ENCODE data around the gene RPL11.

The RPL11 gene

GRCh38 chr1:23693599-23693998 is 2.0 kb downstream of the RPL11 start:
- peak overlapping the region; percentile 77 for H3K4me2 ChIP-seq (ENCODE audit: low read length)
- H4K20me1 ChIP-seq (ENCODE audit: control insufficient read depth, insufficient read depth, low read depth, low read length) = peaks cover 47% of the 10 kb centered on the region
- 0 out of 2 replicates have a peak overlapping the region, but pooled peaks have one; percentile 77 for H3K27ac ChIP-seq (ENCODE audit: low read depth, low read length)
- H3K36me3 ChIP-seq (ENCODE audit: control insufficient read depth, low read length) = peaks cover 70% of the 10 kb centered on the region
- no peaks in the 10 kb centered on the region for H3K9me2 ChIP-seq (replicated peaks; ENCODE audit: control insufficient read depth, low read length)
- H3K79me2 ChIP-seq (ENCODE audit: control insufficient read depth, low read length) = peaks cover 71% of the 10 kb centered on the region
- no peaks in the 10 kb centered on the region for H3K27me3 ChIP-seq (ENCODE audit: control insufficient read depth, low read length)
- peaks cover 41% of the 10 kb centered on the region for H3K4me1 ChIP-seq (ENCODE audit: control insufficient read depth, low read length)
- peak overlapping the region; percentile 78 for H3K4me3 ChIP-seq (ENCODE audit: low read length)
- H3K9me3 ChIP-seq (ENCODE audit: control insufficient read depth, insufficient read depth, low read length) = no peaks in the 10 kb centered on the region
- TF ChIP-seq EZH2phosphoT487 (IDR thresholded peaks at IDR 0.05; ENCODE audit: borderline replicate concordance, low read length) (no peak), CTCF (IDR thresholded peaks at IDR 0.05; ENCODE audit: low read depth, low read length, poor library complexity, severe bottlenecking) (no peak)
- peaks cover 48% of the 10 kb centered on the region for H3F3A ChIP-seq (ENCODE audit: control insufficient read depth, insufficient read depth)

- no peaks in the 10 kb centered on the region for H3K27me3 ChIP-seq (ENCODE audit: control insufficient read depth, low read length)
- peaks cover 47% of the 10 kb centered on the region for H4K20me1 ChIP-seq (ENCODE audit: control insufficient read depth, insufficient read depth, low read depth, low read length)
- no peak overlapping the region for H3K27ac ChIP-seq (ENCODE audit: low read depth, low read length)
- peaks cover 41% of the 10 kb centered on the region for H3K4me1 ChIP-seq (ENCODE audit: control insufficient read depth, low read length)
- no peaks in the 10 kb centered on the region for H3K9me3 ChIP-seq (ENCODE audit: control insufficient read depth, insufficient read depth, low read length)
- no peaks in the 10 kb centered on the region for H3K9me2 ChIP-seq (replicated peaks; ENCODE audit: control insufficient read depth, low read length)
- peaks cover 78% of the 10 kb centered on the region for H3K36me3 ChIP-seq (ENCODE audit: control insufficient read depth, low read length)
- no peak for TF ChIP-seq EZH2phosphoT487 (IDR thresholded peaks at IDR 0.05; ENCODE audit: borderline replicate concordance, low read length)
- TF ChIP-seq CTCF (IDR thresholded peaks at IDR 0.05; ENCODE audit: low read depth, low read length, poor library complexity, severe bottlenecking) = no peak
- peak overlapping the region; percentile 78 for H3K4me3 ChIP-seq (ENCODE audit: low read length)
- H3K4me2 ChIP-seq (ENCODE audit: low read length) = peak overlapping the region; percentile 77
- H3F3A ChIP-seq (ENCODE audit: control insufficient read depth, insufficient read depth) = peaks cover 53% of the 10 kb centered on the region
- H3K79me2 ChIP-seq (ENCODE audit: control insufficient read depth, low read length) = peaks cover 79% of the 10 kb centered on the region
Measured at GRCh38 chr1:23694371-23694770, 2.8 kb downstream of the RPL11 start.

- H3K27ac ChIP-seq (ENCODE audit: low read depth, low read length) = no peak overlapping the region
- H3K36me3 ChIP-seq (ENCODE audit: control insufficient read depth, low read length) = peaks cover 91% of the 10 kb centered on the region
- no peaks in the 10 kb centered on the region for H3K27me3 ChIP-seq (ENCODE audit: control insufficient read depth, low read length)
- H3K79me2 ChIP-seq (ENCODE audit: control insufficient read depth, low read length) = peaks cover 92% of the 10 kb centered on the region
- H3K4me1 ChIP-seq (ENCODE audit: control insufficient read depth, low read length) = peaks cover 44% of the 10 kb centered on the region
- no peaks in the 10 kb centered on the region for H3K9me2 ChIP-seq (replicated peaks; ENCODE audit: control insufficient read depth, low read length)
- peaks cover 56% of the 10 kb centered on the region for H4K20me1 ChIP-seq (ENCODE audit: control insufficient read depth, insufficient read depth, low read depth, low read length)
- TF ChIP-seq EZH2phosphoT487 (IDR thresholded peaks at IDR 0.05; ENCODE audit: borderline replicate concordance, low read length) (no peak), CTCF (IDR thresholded peaks at IDR 0.05; ENCODE audit: low read depth, low read length, poor library complexity, severe bottlenecking) (no peak)
- peak overlapping the region; percentile 77 for H3K4me2 ChIP-seq (ENCODE audit: low read length)
- no peaks in the 10 kb centered on the region for H3K9me3 ChIP-seq (ENCODE audit: control insufficient read depth, insufficient read depth, low read length)
- H3K4me3 ChIP-seq (ENCODE audit: low read length) = peak overlapping the region; percentile 2; the same call in 1 of the 2 replicates
- peaks cover 64% of the 10 kb centered on the region for H3F3A ChIP-seq (ENCODE audit: control insufficient read depth, insufficient read depth)
Measured at GRCh38 chr1:23695667-23696066, 4.1 kb downstream of the RPL11 start.

Measured in DOHH2 (cell line).